PC-9 (cell line): ENCODE measurements around the gene B3GALT4. TPM values are rescaled to one million over a fixed set of nuclear protein-coding genes. Genes with fewer than 3 reads are reported as not detected.

Source experiments
- BruUV-seq: library from RNA; stranded (reverse); fragments of 400-500 nt; replicated peaks from 2 replicates; lab custom pipeline; 2021; lab: Mats Ljungman, UMichigan
- CTCF ChIA-PET: fragments of 300-600 bp; sonication (Branson Sonifier 250); formaldehyde crosslinking; loops from one replicate; lab custom pipeline; 2022; ENCODE audit warnings: antibody characterized with exemption; lab: Charles Lee
- POLR2A ChIA-PET: fragments of 300-600 bp; sonication (Branson Sonifier 250); formaldehyde crosslinking; loops from one replicate; lab custom pipeline; 2022; ENCODE audit warnings: antibody characterized with exemption; ENCODE audit not compliant: unreplicated experiment; lab: Charles Lee
- DNase-seq, 2 experiments: peaks; one replicate each; pipeline versions ENCODE4 v3.0.0 to v3.0.0-alpha.2; 2015 to 2022; ENCODE audit warnings: mixed read lengths in 1 of 2
- H2AFZ ChIP-seq: fragments of 200-600 bp; sonication (generic); 2 replicates; pipeline ENCODE4 v1.8.1; 2017; ENCODE audit warnings: antibody characterized with exemption
- H3F3A ChIP-seq: fragments of 200-600 bp; sonication (generic); 2 replicates; pipeline ENCODE4 v1.8.1; 2017; ENCODE audit warnings: antibody characterized with exemption, mild to moderate bottlenecking, low read depth; ENCODE audit not compliant: insufficient read depth
- H3K27ac ChIP-seq: fragments of 200-600 bp; sonication (generic); 2 replicates; pipeline ENCODE4 v1.6.1; 2016; ENCODE audit warnings: mixed run types
- H3K27me3 ChIP-seq: fragments of 200-600 bp; sonication (generic); 2 replicates; pipeline ENCODE4 v1.6.1; 2016; ENCODE audit warnings: low read depth, mixed run types; ENCODE audit not compliant: insufficient read depth
- H3K36me3 ChIP-seq: fragments of 200-600 bp; sonication (generic); 2 replicates; pipeline ENCODE4 v1.6.1; 2016; ENCODE audit warnings: low read depth, mixed run types
- H3K4me1 ChIP-seq: fragments of 200-600 bp; sonication (generic); replicated peaks from 2 replicates; pipeline ENCODE4 v1.6.1; 2016; ENCODE audit warnings: mixed run types; ENCODE audit not compliant: insufficient read depth
- H3K4me2 ChIP-seq: fragments of 200-600 bp; sonication (generic); 2 replicates; pipeline ENCODE4 v1.6.1; 2017; ENCODE audit warnings: mixed run types
- H3K4me3 ChIP-seq: fragments of 200-600 bp; sonication (generic); 2 replicates; pipeline ENCODE4 v1.6.1; 2016; ENCODE audit warnings: mixed run types
- H3K79me2 ChIP-seq: fragments of 200-600 bp; sonication (generic); 2 replicates; pipeline ENCODE4 v1.6.1; 2017; ENCODE audit warnings: low read depth, mixed run types
- H3K9me2 ChIP-seq: fragments of 200-600 bp; sonication (generic); 2 replicates; pipeline ENCODE4 v1.8.1; 2017; ENCODE audit warnings: mild to moderate bottlenecking; ENCODE audit not compliant: insufficient read depth
- H3K9me3 ChIP-seq: fragments of 200-600 bp; sonication (generic); 2 replicates; pipeline ENCODE4 v1.8.1; 2016; ENCODE audit warnings: low read depth; ENCODE audit not compliant: insufficient read depth
- H4K20me1 ChIP-seq: fragments of 200-600 bp; sonication (generic); 2 replicates; pipeline ENCODE4 v1.8.1; 2017; ENCODE audit not compliant: insufficient read depth
- CTCF ChIP-seq: fragments of 200-600 bp; sonication (generic); conservative IDR thresholded peaks from 2 replicates; pipeline ENCODE4 v1.6.1; 2017; ENCODE audit warnings: mixed run types, antibody characterized with exemption, mild to moderate bottlenecking, moderate library complexity
- EZH2 ChIP-seq: fragments of 200-600 bp; sonication (generic); IDR thresholded peaks from 2 replicates; pipeline ENCODE4 v1.8.0; 2017; ENCODE audit warnings: antibody characterized with exemption, low read depth
- intact Hi-C: fragments of 100-400 bp; cut with micrococcal nuclease; formaldehyde crosslinking; loops from one replicate; pipeline ENCODE4 v1.10.0; 2022; ENCODE audit not compliant: unreplicated experiment
- total RNA-seq: library from RNA; stranded (reverse); gene quantifications from 2 replicates; pipeline ENCODE4 v1.2.3, GENCODE V29; 2021

The B3GALT4 gene
- total RNA-seq, 1 experiment from 2014 or later = 10.3 TPM

GRCh38 chr6:33316603-33317418 is 39.9 kb downstream of the B3GALT4 start:
- POLR2A ChIA-PET = interaction anchor here (1.0 to 1.2 kb wide), 2 partner anchors 19 to 45 kb away, joined by 3 to 9 read pairs; partner anchors contain the start of genes RPS18 and VPS52
- H3K27ac ChIP-seq = no peak overlapping the region
- peaks cover 6% of the 10 kb centered on the region; the same call in 1 of the 2 replicates for H4K20me1 ChIP-seq
- peaks cover 56% of the 10 kb centered on the region for H3F3A ChIP-seq
- H3K4me2 ChIP-seq = peak overlapping the region; percentile 72
- H2AFZ ChIP-seq = no peak overlapping the region
- peaks cover 56% of the 10 kb centered on the region for H3K4me1 ChIP-seq
- peaks cover 20% of the 10 kb centered on the region; the same call in 1 of the 2 replicates for H3K36me3 ChIP-seq
- CTCF ChIA-PET = interaction anchor here (0.5 to 0.7 kb wide), 4 partner anchors 47 to 394 kb away, joined by 3 to 9 read pairs (median 8); partner anchors contain the start of gene UQCC2
- no peaks in the 10 kb centered on the region for H3K9me2 ChIP-seq
- no peak for TF ChIP-seq EZH2
- no peak for TF ChIP-seq CTCF
- H3K79me2 ChIP-seq = peaks cover 54% of the 10 kb centered on the region
- H3K4me3 ChIP-seq = peak overlapping the region; percentile 46; the same call in 1 of the 2 replicates
- H3K9me3 ChIP-seq = no peaks in the 10 kb centered on the region
- H3K27me3 ChIP-seq = no peaks in the 10 kb centered on the region
- BruUV-seq = TSS peak; percentile 12
- no peak for DNase-seq
- intact Hi-C loops = loop anchor here (10.0 kb wide), 1 partner anchor 258 kb away; no protein-coding TSS in a partner anchor

GRCh38 chr6:33317419-33317668 is 40.4 kb downstream of the B3GALT4 start:
- intact Hi-C loops = loop anchor here (10.0 kb wide), 1 partner anchor 257 kb away; no protein-coding TSS in a partner anchor
- H3K4me1 ChIP-seq = peaks cover 54% of the 10 kb centered on the region

More at GRCh38 chr6:33317419-33317668, 40.4 kb downstream of the B3GALT4 start:
- Histone ChIP-seq H3K9me2 (no peaks in the 10 kb centered on the region), H3F3A (peaks cover 56% of the 10 kb centered on the region), H3K79me2 (peaks cover 54% of the 10 kb centered on the region), H2AFZ (no peak overlapping the region), H3K4me2 (peak overlapping the region; percentile 72; the same call in 1 of the 2 replicates), H3K27me3 (no peaks in the 10 kb centered on the region), H3K36me3 (peaks cover 20% of the 10 kb centered on the region; the same call in 1 of the 2 replicates), H3K9me3 (no peaks in the 10 kb centered on the region), H3K4me3 (peak overlapping the region; percentile 46; the same call in 1 of the 2 replicates), H3K27ac (peak overlapping the region; percentile 66; the same call in 1 of the 2 replicates), H4K20me1 (peaks cover 1% of the 10 kb centered on the region; the same call in 1 of the 2 replicates)
- ChIA-PET POLR2A (interaction anchor here (0.7 to 1.2 kb wide), 10 partner anchors 18 to 233 kb away, joined by 3 to 25 read pairs (median 8); partner anchors contain the start of genes PFDN6, RGL2, RPS18 and VPS52), CTCF (interaction anchor here (0.5 to 0.7 kb wide), 4 partner anchors 47 to 1127 kb away, joined by 3 to 9 read pairs (median 6); no protein-coding TSS in a partner anchor)
- BruUV-seq = no TSS peak
- DNase-seq = no peak
- no peak for TF ChIP-seq CTCF
- TF ChIP-seq EZH2 = no peak
